ENCODE results near the gene ZNFX1.

ZNFX1 gene

GRCh38 chr20:49282584-49283171 lies 4.8 kb upstream of the ZNFX1 start:
- intact Hi-C loops (cut with DNase I): no loop called here
- peak in 6 of 42 donors; percentile 20 to 53 (median 26) for DNase-seq

- intact Hi-C loops (cut with DNase I): no loop called here
- DNase-seq: no peak
Observed at GRCh38 chr20:49281913-49282467, 4.1 kb upstream of the ZNFX1 start.

GRCh38 chr20:49281059-49281912 lies 3.4 kb upstream of the ZNFX1 start:
- intact Hi-C loops (cut with DNase I): no loop called here
- no peak for DNase-seq

GRCh38 chr20:49280463-49281058 lies 2.7 kb upstream of the ZNFX1 start:
- intact Hi-C loops (cut with DNase I): no loop called here

GRCh38 chr20:49279677-49280462 lies 2.0 kb upstream of the ZNFX1 start:
- no peak for DNase-seq
- intact Hi-C loops (cut with DNase I): loop anchor here (2.0 kb wide), 1 partner anchor 61 kb away; the partner anchor contains the start of gene DDX27

More at GRCh38 chr20:49280463-49281058, 2.7 kb upstream of the ZNFX1 start:
- DNase-seq: no peak

- intact Hi-C loops (cut with DNase I): loop anchor here (2.0 kb wide), 1 partner anchor 60 kb away; the partner anchor contains the start of gene DDX27
- peak in 1 of 42 donors; percentile 15 for DNase-seq
Observed at GRCh38 chr20:49278818-49279676, 1.2 kb upstream of the ZNFX1 start.

- intact Hi-C loops (cut with DNase I): loop anchor here (2.0 kb wide), 1 partner anchor 59 kb away; the partner anchor contains the start of gene DDX27
- peak in 1 of 42 donors; percentile 12 for DNase-seq
Observed at GRCh38 chr20:49277786-49278035, 146 bp downstream of the ZNFX1 start.

- intact Hi-C loops (cut with DNase I): no loop called here
- peak in 34 of 42 donors; percentile 9 to 61 (median 26) for DNase-seq
Observed at GRCh38 chr20:49276961-49277785, 684 bp downstream of the ZNFX1 start.

- DNase-seq: peak in 11 of 42 donors; percentile 13 to 70 (median 31)
- intact Hi-C loops (cut with DNase I): no loop called here
Observed at GRCh38 chr20:49276161-49276960, 1.5 kb downstream of the ZNFX1 start.

- intact Hi-C loops (cut with DNase I): no loop called here
- DNase-seq: no peak
Observed at GRCh38 chr20:49275636-49276035, 2.2 kb downstream of the ZNFX1 start.

GRCh38 chr20:49275216-49275615 lies 2.6 kb downstream of the ZNFX1 start:
- intact Hi-C loops (cut with DNase I): no loop called here
- DNase-seq: no peak

GRCh38 chr20:49273696-49274277 lies 4.1 kb downstream of the ZNFX1 start:
- intact Hi-C loops (cut with DNase I): no loop called here
- no peak for DNase-seq

GRCh38 chr20:49272654-49273053 lies 5.2 kb downstream of the ZNFX1 start:
- intact Hi-C loops (cut with DNase I): no loop called here
- DNase-seq: no peak

- DNase-seq: no peak
- intact Hi-C loops (cut with DNase I): no loop called here
Observed at GRCh38 chr20:49270736-49271135, 7.1 kb downstream of the ZNFX1 start.

GRCh38 chr20:49270177-49270576 lies 7.7 kb downstream of the ZNFX1 start:
- intact Hi-C loops (cut with DNase I): no loop called here
- no peak for DNase-seq
